H1 (cell line): ENCODE data around the gene CHMP4B. TPM values are rescaled to one million over a fixed set of nuclear protein-coding genes. Genes with fewer than 3 reads are reported as not detected.

Source experiments
- CTCF ChIA-PET: fragments of 300-600 bp; sonication (Branson Sonifier 250); formaldehyde crosslinking; loops from one replicate; lab custom pipeline; 2021; ENCODE audit not compliant: partially characterized antibody; lab: Charles Lee
- POLR2A ChIA-PET: fragments of 300-600 bp; sonication (Branson Sonifier 250); formaldehyde crosslinking; loops from one replicate; lab custom pipeline; 2021; ENCODE audit warnings: inconsistent platforms; ENCODE audit not compliant: partially characterized antibody; lab: Charles Lee
- DNase-seq, 2 experiments: peaks; one replicate each; pipeline versions ENCODE4 v3.0.0 to v3.0.0-alpha.2; 2010 to 2022; ENCODE audit warnings: low spot score in 2 of 2, low read depth in 1 of 2, mixed read lengths in 1 of 2
- FAIRE-seq: peaks from 2 replicates; lab custom pipeline; 2011; peaks lifted over from hg19 to GRCh38; lab: Jason Lieb, UNC
- H2AFZ ChIP-seq: 2 replicates; pipeline ENCODE4 v1.8.1; 2012; ENCODE audit warnings: low read length, inconsistent platforms
- H2AK5ac ChIP-seq: 2 replicates; pipeline ENCODE4 v1.6.1; 2013; ENCODE audit warnings: low read depth, low read length
- H2BK120ac ChIP-seq: replicated peaks from 2 replicates; pipeline ENCODE3; 2013; ENCODE audit warnings: low read depth, low read length, inconsistent platforms
- H2BK12ac ChIP-seq: 2 replicates; pipeline ENCODE4 v1.6.1; 2013; ENCODE audit warnings: low read depth, low read length
- H2BK15ac ChIP-seq: 2 replicates; pipeline ENCODE4 v1.6.1; 2013; ENCODE audit warnings: low read length
- H2BK20ac ChIP-seq: 2 replicates; pipeline ENCODE4 v1.6.1; 2013; ENCODE audit warnings: low read length
- H2BK5ac ChIP-seq: 2 replicates; pipeline ENCODE4 v1.6.1; 2013; ENCODE audit warnings: low read depth, low read length
- H3K14ac ChIP-seq: 2 replicates; pipeline ENCODE4 v1.6.1; 2013; ENCODE audit warnings: inconsistent platforms; ENCODE audit not compliant: insufficient read length
- H3K18ac ChIP-seq: 2 replicates; pipeline ENCODE4 v1.6.1; 2013; ENCODE audit warnings: low read length; ENCODE audit errors: extremely low read depth
- H3K23ac ChIP-seq: 2 replicates; pipeline ENCODE4 v1.6.1; 2013; ENCODE audit warnings: inconsistent platforms; ENCODE audit not compliant: insufficient read length
- H3K23me2 ChIP-seq: 2 replicates; pipeline ENCODE4 v1.6.1; 2013; ENCODE audit warnings: low read depth, low read length
- H3K27ac ChIP-seq: 2 replicates; pipeline ENCODE4 v1.6.1; 2011; ENCODE audit warnings: low read depth, low read length, inconsistent platforms
- H3K27me3 ChIP-seq, 4 experiments: replicated peaks in 1 of 4; 1 replicate in 1 of 4; 2 replicates in 3 of 4; pipeline versions ENCODE4 v1.6.1 to v1.8.1; 2011 to 2013; ENCODE audit warnings: low read length in 3 of 4, mild to moderate bottlenecking in 3 of 4, inconsistent platforms in 2 of 4, mixed read lengths in 2 of 4, moderate library complexity in 1 of 4; ENCODE audit not compliant: control insufficient read depth in 3 of 4, insufficient read depth in 3 of 4; ENCODE audit errors: extremely low read depth in 1 of 4
- H3K36me3 ChIP-seq, 4 experiments: 2 replicates each; pipeline versions ENCODE4 v1.6.1 to v1.8.1; 2011 to 2013; ENCODE audit warnings: mild to moderate bottlenecking in 4 of 4, low read length in 3 of 4, moderate library complexity in 2 of 4, control low read depth in 1 of 4, inconsistent platforms in 1 of 4; ENCODE audit not compliant: insufficient read depth in 4 of 4, control insufficient read depth in 2 of 4
- H3K4ac ChIP-seq: replicated peaks from 2 replicates; pipeline ENCODE3; 2013; ENCODE audit warnings: low read length, low read depth, mixed read lengths, inconsistent platforms; ENCODE audit not compliant: insufficient read length
- H3K4me1 ChIP-seq, 4 experiments: replicated peaks in 1 of 4; 1 replicate in 1 of 4; 2 replicates in 3 of 4; pipeline versions ENCODE4 v1.6.1 to v1.8.1; 2011 to 2013; ENCODE audit warnings: low read length in 3 of 4, inconsistent platforms in 2 of 4, mixed read lengths in 1 of 4; ENCODE audit not compliant: insufficient read depth in 4 of 4, control insufficient read depth in 3 of 4
- H3K4me2 ChIP-seq, 2 experiments: 2 replicates each; pipeline versions ENCODE4 v1.6.1 to v1.8.1; 2011 to 2013; ENCODE audit warnings: low read depth in 2 of 2, low read length in 2 of 2, control low read depth in 1 of 2, inconsistent platforms in 1 of 2, mild to moderate bottlenecking in 1 of 2; ENCODE audit not compliant: insufficient read depth in 1 of 2
- H3K4me3 ChIP-seq, 4 experiments: fragments of 200-600, 300-600 bp in 1 of 4; sonication (generic), shearing (Covaris generic), sonication (Bioruptor Twin) in 1 of 4; 2 replicates each; pipeline versions ENCODE4 v1.5.1 to v1.8.1; 2011 to 2016; ENCODE audit warnings: low read length in 4 of 4, low read depth in 3 of 4, control low read depth in 2 of 4, inconsistent platforms in 2 of 4, mild to moderate bottlenecking in 2 of 4, mixed read lengths in 1 of 4, moderate library complexity in 1 of 4; ENCODE audit not compliant: insufficient read depth in 2 of 4; ENCODE audit errors: extremely low read depth in 1 of 4
- H3K56ac ChIP-seq: replicated peaks from 2 replicates; pipeline ENCODE3; 2013; ENCODE audit warnings: low read depth, mild to moderate bottlenecking, mixed read lengths, low read length, inconsistent platforms; ENCODE audit not compliant: insufficient read length
- H3K79me1 ChIP-seq: 2 replicates; pipeline ENCODE4 v1.6.1; 2013; ENCODE audit warnings: low read depth, low read length, control low read depth
- H3K79me2 ChIP-seq, 2 experiments: 2 replicates each; pipeline versions ENCODE4 v1.6.1 to v1.8.1; 2012 to 2013; ENCODE audit warnings: low read length in 2 of 2, mild to moderate bottlenecking in 2 of 2, inconsistent platforms in 1 of 2; ENCODE audit not compliant: insufficient read depth in 2 of 2, control insufficient read depth in 1 of 2
- H3K9ac ChIP-seq, 4 experiments: replicated peaks in 1 of 4; 1 replicate in 1 of 4; 2 replicates in 3 of 4; pipeline versions ENCODE4 v1.6.1 to v1.8.1; 2011 to 2013; ENCODE audit warnings: low read depth in 3 of 4, low read length in 3 of 4, control low read depth in 2 of 4, mild to moderate bottlenecking in 2 of 4, moderate library complexity in 2 of 4, inconsistent platforms in 1 of 4; ENCODE audit errors: extremely low read depth in 1 of 4
- H3K9me3 ChIP-seq, 2 experiments: 2 replicates each; pipeline versions ENCODE4 v1.6.1 to v1.8.1; 2012 to 2013; ENCODE audit warnings: mild to moderate bottlenecking in 2 of 2, moderate library complexity in 2 of 2, control low read depth in 1 of 2, inconsistent platforms in 1 of 2, low read depth in 1 of 2, low read length in 1 of 2, mixed read lengths in 1 of 2; ENCODE audit not compliant: insufficient read depth in 2 of 2
- H4K20me1 ChIP-seq, 2 experiments: replicated peaks in 1 of 2; 2 replicates each; pipeline versions ENCODE3 to v1.8.1; 2011 to 2013; ENCODE audit warnings: inconsistent platforms in 2 of 2, low read length in 2 of 2, mild to moderate bottlenecking in 1 of 2; ENCODE audit not compliant: insufficient read depth in 2 of 2, control insufficient read depth in 1 of 2
- H4K5ac ChIP-seq: 2 replicates; pipeline ENCODE4 v1.6.1; 2013; ENCODE audit warnings: low read length, low read depth, mixed read lengths, inconsistent platforms; ENCODE audit not compliant: insufficient read length
- H4K8ac ChIP-seq: 2 replicates; pipeline ENCODE4 v1.8.0; 2013; ENCODE audit warnings: mild to moderate bottlenecking, moderate library complexity, low read length, inconsistent platforms; ENCODE audit not compliant: insufficient read depth; ENCODE audit errors: extremely low read depth
- H4K91ac ChIP-seq: replicated peaks from 2 replicates; pipeline ENCODE3; 2013; ENCODE audit warnings: low read length, mixed read lengths, inconsistent platforms; ENCODE audit not compliant: insufficient read length
- CBX5 ChIP-seq: fragments of 300-800, 300-1000 bp; sonication (generic); IDR thresholded peaks from 2 replicates; pipeline ENCODE4 v1.7.1; 2016; ENCODE audit warnings: antibody characterized with exemption, low read length, low read depth
- EGR1 ChIP-seq: IDR thresholded peaks from 2 replicates; pipeline ENCODE4 v1.6.1; 2011; ENCODE audit warnings: low read depth, low read length, borderline replicate concordance
- EZH2 ChIP-seq: fragments of 200-600 bp; sonication (generic); IDR thresholded peaks from 2 replicates; pipeline ENCODE4 v1.7.1; 2012; ENCODE audit warnings: low read depth, mild to moderate bottlenecking, moderate library complexity, low read length, inconsistent platforms; ENCODE audit not compliant: severe bottlenecking
- GTF2F1 ChIP-seq: IDR thresholded peaks from 2 replicates; pipeline ENCODE4 v1.6.1; 2012; ENCODE audit warnings: low read depth, low read length, improper control_type of control experiment, borderline replicate concordance
- HDAC6 ChIP-seq: IDR thresholded peaks from one replicate; pipeline ENCODE4 v1.7.1; 2012; ENCODE audit warnings: low read depth, mild to moderate bottlenecking, inconsistent platforms, low read length, moderate library complexity
- JUN ChIP-seq: IDR thresholded peaks from 2 replicates; pipeline ENCODE4 v1.6.1; 2011; ENCODE audit warnings: low read depth, mild to moderate bottlenecking, improper control_type of control experiment, low read length
- MAFK ChIP-seq: IDR thresholded peaks from 2 replicates; pipeline ENCODE4 v1.6.1; 2012; ENCODE audit warnings: low read depth, mild to moderate bottlenecking, improper control_type of control experiment, low read length
- PHF8 ChIP-seq: fragments of 200-600 bp; sonication (generic); conservative IDR thresholded peaks from 2 replicates; pipeline ENCODE4 v1.7.1; 2012; ENCODE audit warnings: low read depth, mild to moderate bottlenecking, inconsistent platforms, low read length, moderate library complexity
- RBBP5 ChIP-seq: IDR thresholded peaks from 2 replicates; pipeline ENCODE4 v1.7.1; 2012; ENCODE audit warnings: low read depth, mild to moderate bottlenecking, inconsistent platforms, low read length, moderate library complexity, borderline replicate concordance
- RXRA ChIP-seq: IDR thresholded peaks from 2 replicates; pipeline ENCODE4 v1.6.1; 2011; ENCODE audit warnings: low read depth, mild to moderate bottlenecking, low read length, moderate library complexity; ENCODE audit not compliant: insufficient read depth
- SP1 ChIP-seq: IDR thresholded peaks from 2 replicates; pipeline ENCODE4 v1.6.1; 2011; ENCODE audit warnings: low read depth, low read length
- TAF1 ChIP-seq: IDR thresholded peaks from 2 replicates; pipeline ENCODE4 v1.6.1; 2011; ENCODE audit warnings: mild to moderate bottlenecking, low read depth, low read length
- TCF12 ChIP-seq: IDR thresholded peaks from 2 replicates; pipeline ENCODE4 v1.6.1; 2011; ENCODE audit warnings: low read depth, mild to moderate bottlenecking, low read length
- WGBS, 2 experiments: shearing (Covaris generic) in 1 of 2; methylation state at CpG; one replicate each; pipeline versions ENCODE4 v1.1.6 to v1.1.7; 2013 to 2015; ENCODE audit warnings: low lambda C conversion rate in 2 of 2, mixed read lengths in 2 of 2, inconsistent platforms in 1 of 2, low coverage in 1 of 2, missing lambda C conversion rate in 1 of 2; ENCODE audit not compliant: insufficient replicate concordance in 2 of 2, insufficient coverage in 1 of 2, insufficient read length in 1 of 2; ENCODE audit errors: extremely low coverage in 1 of 2, missing lambda C conversion rate in 1 of 2; 5-methylcytosine and 5-hydroxymethylcytosine counted together
- polyA plus RNA-seq, 7 experiments: library from polyadenylated mRNA; depleted of rRNA in 3 of 7; stranded (reverse) in 5 of 7; unstranded in 2 of 7; fragments of >200 nt in 5 of 7; fragments of 200-250 nt in 2 of 7; gene quantifications; 1 replicate in 5 of 7; 2 replicates in 1 of 7; 4 replicates in 1 of 7; pipeline versions ENCODE4 v1.2.1 to v1.2.3, GENCODE V29; 2011 to 2013; ENCODE audit warnings: missing spikeins in 2 of 7, mixed read lengths in 2 of 7
- total RNA-seq: library from RNA; stranded (reverse); fragmentation: NEBNext Ultra II Directional; extraction: Animal tissue kit (Norgen Biotek cat#: 25700); gene quantifications from 2 replicates; pipeline ENCODE4 v1.2.1, GENCODE V29; 2021

Gene CHMP4B
- total and polyA plus RNA-seq, 2 of the 8 experiments (the other 6 are each of a cell fraction or from before 2014, with no cell fraction given), result 38.6 to 66.3 TPM

DNA sequence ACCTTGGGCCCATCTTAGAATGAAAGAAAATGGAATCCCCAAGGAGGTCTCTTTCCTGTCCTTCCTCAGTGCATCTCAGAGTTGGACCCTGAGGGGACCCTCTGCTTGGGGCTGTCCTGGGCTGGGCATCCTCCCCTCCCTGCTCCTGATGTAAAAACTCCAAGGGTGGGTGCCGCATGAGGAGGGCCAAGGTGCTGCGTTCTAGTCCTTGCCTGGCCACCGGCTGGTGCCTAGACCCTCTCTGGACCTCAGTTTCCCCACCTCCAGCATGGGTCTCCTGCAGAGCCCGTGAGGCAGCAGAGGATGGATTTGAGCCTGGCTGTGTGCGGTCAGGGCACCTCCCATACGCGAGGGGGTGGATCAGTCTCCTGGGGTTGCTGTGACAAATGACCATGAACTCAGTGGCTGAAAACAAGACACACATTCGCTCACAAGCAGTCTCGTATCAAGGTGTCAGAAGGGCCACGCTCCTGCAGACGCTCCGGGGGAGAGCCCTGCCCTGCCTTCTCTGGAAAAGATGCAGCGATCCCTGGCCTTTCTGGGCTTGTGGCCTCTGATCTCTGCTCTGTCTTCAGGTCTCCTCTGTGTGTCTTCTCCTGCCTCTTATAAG is 54.7 kb downstream of the CHMP4B start:
- Histone ChIP-seq H2BK15ac (no peak overlapping the region), H4K20me1 (no peaks in the 10 kb centered on the region), H4K5ac (no peak overlapping the region), H4K91ac (no peak overlapping the region), H3K4me3 (no peak overlapping the region), H3K18ac (no peak overlapping the region), H3K27ac (no peak overlapping the region), H3K79me2 (no peaks in the 10 kb centered on the region), H3K56ac (no peak overlapping the region), H3K79me1 (no peaks in the 10 kb centered on the region), H3K23me2 (no peaks in the 10 kb centered on the region), H2AFZ (no peak overlapping the region), H3K9ac (no peak overlapping the region), H2AK5ac (no peak overlapping the region), H2BK120ac (no peak overlapping the region), H2BK20ac (no peak overlapping the region), H3K4ac (no peak overlapping the region), H3K4me2 (no peak overlapping the region), H3K27me3 (no peaks in the 10 kb centered on the region), H2BK12ac (no peak overlapping the region; the same call in 1 of the 2 replicates), H4K8ac (no peak overlapping the region), H3K9me3 (no peaks in the 10 kb centered on the region), H3K23ac (no peak overlapping the region), H3K4me1 (peaks cover 0 to 5% (median 4%) of the 10 kb centered on the region in 4 experiments; a peak in 4 of 7 replicates), H2BK5ac (no peak overlapping the region), H3K14ac (no peak overlapping the region), H3K36me3 (no peaks in the 10 kb centered on the region)
- POLR2A ChIA-PET, result interaction anchor here (0.7 kb wide), 1 partner anchor 17 kb away, joined by 3 read pairs; no protein-coding TSS in a partner anchor
- no peak for TF ChIP-seq RXRA
- no peak for TF ChIP-seq MAFK
- TF ChIP-seq CBX5, result no peak
- TF ChIP-seq EZH2, result no peak
- TF ChIP-seq JUN, result no peak
- TF ChIP-seq TAF1, result no peak
- no peak for TF ChIP-seq SP1
- TF ChIP-seq EGR1, result no peak
- no peak for TF ChIP-seq GTF2F1
- no peak for TF ChIP-seq RBBP5
- no peak for TF ChIP-seq PHF8
- TF ChIP-seq TCF12, result no peak
- no peak for TF ChIP-seq HDAC6
- CTCF ChIA-PET, result interaction anchor here (0.9 to 1.0 kb wide), 2 partner anchors 49 to 206 kb away, joined by 3 to 5 read pairs; no protein-coding TSS in a partner anchor
- FAIRE-seq (no peak), DNase-seq (no peak)
- 82% methylated on average over 12 of the region's 13 CpGs; no CpG with 5 or more reads in 1 of the 2 experiments for WGBS, 2 experiments
